Progenitor cell of endocrine pancreas (in vitro differentiated cells): Measurements from ENCODE around the gene GATA5. TPM values are rescaled to one million over a fixed set of nuclear protein-coding genes. Genes with fewer than 3 reads are reported as not detected.

ENCODE experiments used
- DNase-seq: peaks from one replicate; pipeline ENCODE4 v3.0.0; 2021; ENCODE audit warnings: low spot score; ENCODE audit not compliant: unreplicated experiment
- H3K27ac Mint-ChIP-seq: 2 replicates; pipeline ENCODE4 v1.8.0; 2021; ENCODE audit warnings: mild to moderate bottlenecking, moderate library complexity, mixed read lengths
- H3K27me3 Mint-ChIP-seq: 2 replicates; pipeline ENCODE4 v1.8.0; 2021; ENCODE audit warnings: mixed read lengths
- H3K36me3 Mint-ChIP-seq: 2 replicates; pipeline ENCODE4 v1.8.0; 2022; ENCODE audit warnings: mixed read lengths; ENCODE audit not compliant: insufficient read depth
- H3K4me1 Mint-ChIP-seq: 2 replicates; pipeline ENCODE4 v1.8.0; 2021; ENCODE audit warnings: low read depth, mixed read lengths
- H3K4me3 Mint-ChIP-seq: 2 replicates; pipeline ENCODE4 v1.8.0; 2021; ENCODE audit warnings: low read depth, mild to moderate bottlenecking, moderate library complexity, mixed read lengths
- H3K9me3 Mint-ChIP-seq: 2 replicates; pipeline ENCODE4 v1.8.0; 2021; ENCODE audit warnings: low read depth, mixed read lengths
- total RNA-seq: library from RNA; stranded (reverse); gene quantifications from 2 replicates; pipeline ENCODE4 v1.2.1, GENCODE V29; 2021
- TF ChIP-seq, protein P1 (sequence below): fragments of 200-600 bp; sonication (generic); IDR thresholded peaks from one replicate; pipeline ENCODE4 v1.5.0; 2021; ENCODE audit warnings: antibody characterized with exemption, mild to moderate bottlenecking; ENCODE audit not compliant: unreplicated experiment

The GATA5 gene
- total RNA-seq, 1 donor from 2014 or later, result 3.8 TPM

DNA sequence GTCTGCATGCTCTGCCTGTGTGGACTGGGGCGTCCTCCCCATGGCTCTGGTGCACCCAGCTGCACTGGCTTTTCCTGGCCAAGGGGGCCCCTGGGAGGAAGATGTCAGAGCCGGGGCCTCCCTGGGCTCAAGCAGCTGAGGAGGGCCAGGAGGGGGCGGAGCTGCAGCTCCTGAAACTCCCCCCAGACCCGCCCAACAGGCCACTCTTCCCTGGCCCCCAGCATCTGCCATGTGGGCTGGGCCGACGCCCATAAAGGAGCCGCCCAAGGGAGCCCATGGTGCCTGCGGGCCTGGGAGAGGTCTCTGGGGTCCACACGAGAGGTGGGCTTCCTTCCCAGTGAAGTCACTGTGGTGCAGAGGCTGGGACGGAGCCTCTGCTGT is 52.5 kb downstream of the GATA5 start:
- TF ChIP-seq, protein P1, sequence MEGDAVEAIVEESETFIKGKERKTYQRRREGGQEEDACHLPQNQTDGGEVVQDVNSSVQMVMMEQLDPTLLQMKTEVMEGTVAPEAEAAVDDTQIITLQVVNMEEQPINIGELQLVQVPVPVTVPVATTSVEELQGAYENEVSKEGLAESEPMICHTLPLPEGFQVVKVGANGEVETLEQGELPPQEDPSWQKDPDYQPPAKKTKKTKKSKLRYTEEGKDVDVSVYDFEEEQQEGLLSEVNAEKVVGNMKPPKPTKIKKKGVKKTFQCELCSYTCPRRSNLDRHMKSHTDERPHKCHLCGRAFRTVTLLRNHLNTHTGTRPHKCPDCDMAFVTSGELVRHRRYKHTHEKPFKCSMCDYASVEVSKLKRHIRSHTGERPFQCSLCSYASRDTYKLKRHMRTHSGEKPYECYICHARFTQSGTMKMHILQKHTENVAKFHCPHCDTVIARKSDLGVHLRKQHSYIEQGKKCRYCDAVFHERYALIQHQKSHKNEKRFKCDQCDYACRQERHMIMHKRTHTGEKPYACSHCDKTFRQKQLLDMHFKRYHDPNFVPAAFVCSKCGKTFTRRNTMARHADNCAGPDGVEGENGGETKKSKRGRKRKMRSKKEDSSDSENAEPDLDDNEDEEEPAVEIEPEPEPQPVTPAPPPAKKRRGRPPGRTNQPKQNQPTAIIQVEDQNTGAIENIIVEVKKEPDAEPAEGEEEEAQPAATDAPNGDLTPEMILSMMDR, result no peak
- Mint-ChIP-seq H3K4me1 (peaks cover 19% of the 10 kb centered on the region), H3K27ac (no peak overlapping the region), H3K36me3 (peaks cover 3% of the 10 kb centered on the region), H3K4me3 (no peak overlapping the region), H3K27me3 (peaks cover 4% of the 10 kb centered on the region), H3K9me3 (no peaks in the 10 kb centered on the region)
- DNase-seq, result no peak

DNA sequence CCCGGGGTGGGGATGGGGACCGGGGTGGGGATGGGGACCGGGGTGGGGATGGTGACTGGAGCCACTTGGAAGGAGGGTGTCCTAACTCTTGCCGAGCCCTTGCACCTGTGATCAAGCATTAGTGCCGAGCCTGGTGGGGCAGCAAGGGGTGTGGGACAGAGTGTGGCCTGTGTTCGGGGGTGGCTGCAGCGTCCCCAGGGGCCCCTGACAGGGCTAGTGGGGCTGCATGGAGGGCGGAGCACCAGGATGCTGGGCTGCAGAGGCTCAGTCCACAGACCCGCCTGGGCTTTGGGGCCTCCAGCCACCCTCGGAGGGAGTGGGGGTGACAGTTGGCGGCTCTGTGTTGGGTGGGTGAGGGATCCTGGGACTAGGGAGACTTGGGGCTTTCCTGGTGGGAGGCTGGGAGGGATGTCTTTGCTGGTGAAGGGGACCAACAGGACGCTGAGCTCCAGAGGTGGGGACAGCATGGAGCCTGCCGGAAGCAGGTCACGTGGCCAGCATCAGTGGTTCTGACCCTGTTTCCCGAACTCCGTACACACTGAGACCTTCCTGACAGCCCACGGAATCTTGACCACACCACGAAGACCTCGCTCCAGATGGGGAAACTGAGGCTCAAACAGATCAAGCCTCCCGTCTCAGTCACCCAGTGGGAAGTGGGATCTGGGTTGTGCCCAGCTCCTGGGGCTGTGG is 53.0 kb downstream of the GATA5 start:
- H3K4me3 Mint-ChIP-seq, result no peak overlapping the region
- peaks cover 19% of the 10 kb centered on the region for H3K4me1 Mint-ChIP-seq

DNA sequence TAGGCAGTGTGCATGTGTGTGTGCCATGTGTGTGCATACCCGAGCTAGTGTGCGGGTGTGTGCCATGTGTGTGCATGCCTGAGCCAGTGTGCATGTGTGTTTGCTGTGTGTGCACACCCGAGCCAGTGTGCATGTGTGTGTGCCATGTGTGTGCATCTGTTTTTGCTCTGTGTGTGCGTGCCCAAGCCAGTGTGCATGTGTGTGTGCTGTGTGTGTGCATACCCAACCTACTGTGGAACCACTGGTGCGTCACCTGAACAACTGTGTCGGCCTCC is 54.1 kb downstream of the GATA5 start:
- H3K4me3 Mint-ChIP-seq, result no peak overlapping the region
- H3K4me1 Mint-ChIP-seq, result peaks cover 14% of the 10 kb centered on the region
- DNase-seq, result no peak
- peaks cover 4% of the 10 kb centered on the region for H3K27me3 Mint-ChIP-seq
- H3K9me3 Mint-ChIP-seq, result no peaks in the 10 kb centered on the region
- TF ChIP-seq, protein P1, result no peak
- H3K36me3 Mint-ChIP-seq, result peaks cover 3% of the 10 kb centered on the region
- no peak overlapping the region for H3K27ac Mint-ChIP-seq

More for the DNA sequence above, 53.0 kb downstream of the GATA5 start:
- no peak for DNase-seq
- Mint-ChIP-seq H3K27me3 (peaks cover 4% of the 10 kb centered on the region), H3K27ac (no peak overlapping the region), H3K36me3 (peaks cover 3% of the 10 kb centered on the region), H3K9me3 (no peaks in the 10 kb centered on the region)
- TF ChIP-seq, protein P1, result no peak

GRCh38 chr20:62420846-62421715 is 54.7 kb downstream of the GATA5 start:
- H3K4me3 Mint-ChIP-seq, result no peak overlapping the region
- H3K36me3 Mint-ChIP-seq, result peaks cover 3% of the 10 kb centered on the region
- TF ChIP-seq, protein P1, result no peak
- peaks cover 10% of the 10 kb centered on the region for H3K4me1 Mint-ChIP-seq
- H3K27me3 Mint-ChIP-seq, result peaks cover 4% of the 10 kb centered on the region
- H3K9me3 Mint-ChIP-seq, result no peaks in the 10 kb centered on the region
- H3K27ac Mint-ChIP-seq, result no peak overlapping the region
- no peak for DNase-seq

DNA sequence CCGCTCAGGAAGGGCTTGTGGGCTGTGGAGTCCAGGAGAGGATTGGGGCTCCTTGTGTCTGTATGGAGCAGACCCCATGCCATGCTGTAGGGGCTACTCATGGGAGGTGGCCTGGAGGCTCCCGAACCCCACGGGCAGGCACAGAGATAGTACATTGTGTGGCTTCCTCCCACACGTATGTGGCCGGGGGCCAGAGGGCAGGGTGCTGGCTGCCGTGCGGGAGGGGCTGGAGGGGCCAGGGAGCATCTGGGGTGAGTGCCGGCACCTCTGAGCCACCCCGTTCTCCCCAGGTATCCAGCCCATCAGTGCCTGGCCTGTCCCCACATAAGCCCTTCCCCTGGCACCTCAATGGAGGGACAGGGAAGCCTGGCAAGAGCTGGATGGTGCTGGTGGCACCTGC is 56.0 kb downstream of the GATA5 start:
- DNase-seq, result no peak
- Mint-ChIP-seq H3K4me3 (no peak overlapping the region), H3K4me1 (peaks cover 5% of the 10 kb centered on the region), H3K27me3 (peaks cover 4% of the 10 kb centered on the region), H3K9me3 (no peaks in the 10 kb centered on the region), H3K36me3 (peaks cover 3% of the 10 kb centered on the region), H3K27ac (no peak overlapping the region)
- TF ChIP-seq, protein P1, result no peak
